ENCODE measurements around the gene UNK. TPM values are rescaled to one million over a fixed set of nuclear protein-coding genes. Genes with fewer than 3 reads are reported as not detected.
"Not testable (repeated sequence)": the region's sequence is repeated elsewhere in the genome, so short reads cannot be mapped to it uniquely, and the experiment has no call there.

The UNK gene
- total RNA-seq, 4 donors from 2014 or later, result 18.0 to 23.7 (median 20.0) TPM

- no peak for DNase-seq (ENCODE audit: extremely low spot score)
- Histone ChIP-seq H3K9me3 (no peaks in the 10 kb centered on the region), H3K36me3 (peaks cover 15 to 54% (median 46%) of the 10 kb centered on the region in 4 donors), H3K4me3 (no peak overlapping the region), H3K4me1 (peaks cover 26 to 40% (median 35%) of the 10 kb centered on the region in 4 donors), H3K27ac (replicated peaks in 1 of 4) (peak overlapping the region; percentile 45 to 100 (median 75)), H3K27me3 (no peaks in the 10 kb centered on the region)
- intact Hi-C loops (cut with DNase I), result loop anchor here (5.0 kb wide), 1 partner anchor 102 kb away; the partner anchor contains the start of gene TRIM47
- TF ChIP-seq POLR2A (IDR thresholded peaks at IDR 0.05; ENCODE audit: low read depth), result no peak
- TF ChIP-seq EP300 (IDR thresholded peaks at IDR 0.05), result no peak
- TF ChIP-seq POLR2AphosphoS5 (IDR thresholded peaks at IDR 0.05), result no peak
- TF ChIP-seq CTCF (IDR thresholded peaks at IDR 0.05), result no peak
- WGBS, result 54% methylated on average over 5 of the region's 6 CpGs
Measured at GRCh38 chr17:75774991-75775668, 9.5 kb upstream of the UNK start.

DNA sequence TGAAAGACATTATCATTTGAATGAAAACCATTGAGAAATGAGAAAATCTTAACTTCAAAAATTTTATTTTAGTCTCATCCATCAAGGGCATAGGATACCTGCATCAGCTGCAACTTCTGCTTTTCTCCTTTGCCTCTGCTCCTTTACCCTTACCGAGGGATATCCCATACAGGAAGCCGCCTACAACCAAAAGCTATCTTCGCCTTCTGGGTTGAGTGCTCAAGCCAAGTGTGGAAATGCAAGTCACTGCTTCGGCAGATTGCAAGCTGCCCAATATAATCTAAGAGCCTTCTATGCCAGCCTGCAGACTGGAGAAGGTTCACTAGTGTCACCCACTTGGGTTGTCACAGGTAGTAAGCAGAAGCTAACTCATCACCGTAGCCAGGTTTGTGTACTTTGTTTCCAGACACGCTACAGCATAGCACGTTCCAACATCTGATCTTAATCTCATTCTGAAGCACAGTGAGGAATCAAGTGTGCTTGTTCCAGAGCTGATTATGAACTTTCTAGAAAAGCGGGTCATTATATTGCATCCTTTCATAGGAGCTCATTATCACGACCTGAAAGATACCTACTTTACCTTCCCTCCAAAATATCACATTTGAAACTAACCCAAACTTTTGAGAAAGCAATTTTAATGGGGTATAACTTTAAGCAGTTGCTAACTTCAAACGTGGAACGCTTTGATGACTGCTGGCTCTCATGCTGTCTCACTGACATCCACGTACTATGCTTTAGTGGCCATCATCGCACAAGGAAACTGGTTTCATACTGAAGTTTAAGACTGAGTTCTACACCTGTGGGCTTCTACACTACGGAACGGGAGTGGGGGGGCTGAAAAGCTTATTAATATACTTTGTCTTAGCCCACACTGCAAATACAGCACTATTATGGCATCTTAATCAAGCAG is 8.0 kb upstream of the UNK start:
- no peaks in the 10 kb centered on the region for H3K27me3 ChIP-seq
- intact Hi-C loops (cut with DNase I), result loop anchor here (5.0 kb wide), 1 partner anchor 101 kb away; the partner anchor contains the start of gene TRIM47
- peak overlapping the region; percentile 80 to 97 (median 94) for H3K4me3 ChIP-seq
- H3K27ac ChIP-seq (replicated peaks in 1 of 4), result peak overlapping the region; percentile 38 to 100 (median 100)
- DNase-seq (ENCODE audit: extremely low spot score), result no peak
- H3K9me3 ChIP-seq, result no peaks in the 10 kb centered on the region
- peaks cover 26 to 45% (median 35%) of the 10 kb centered on the region in 4 donors for H3K4me1 ChIP-seq
- peak in 1 of 2 donors; percentile 16 for TF ChIP-seq POLR2AphosphoS5 (IDR thresholded peaks at IDR 0.05)
- no peak for TF ChIP-seq EP300 (IDR thresholded peaks at IDR 0.05)
- TF ChIP-seq CTCF (IDR thresholded peaks at IDR 0.05), result no peak
- H3K36me3 ChIP-seq, result peaks cover 15 to 54% (median 46%) of the 10 kb centered on the region in 4 donors
- WGBS, result 20% methylated on average over 15 of the region's 15 CpGs

GRCh38 chr17:75777296-75777922 is 7.2 kb upstream of the UNK start:
- no peak for DNase-seq (ENCODE audit: extremely low spot score)
- Histone ChIP-seq H3K9me3 (no peaks in the 10 kb centered on the region), H3K27ac (replicated peaks in 1 of 4) (peak overlapping the region; percentile 38 to 100 (median 100)), H3K36me3 (peaks cover 15 to 54% (median 46%) of the 10 kb centered on the region in 4 donors), H3K27me3 (no peaks in the 10 kb centered on the region), H3K4me1 (peaks cover 26 to 45% (median 34%) of the 10 kb centered on the region in 4 donors), H3K4me3 (peak overlapping the region; percentile 80 to 97 (median 94))
- intact Hi-C loops (cut with DNase I), result loop anchor here (5.0 kb wide), 1 partner anchor 100 kb away; the partner anchor contains the start of gene TRIM47
- WGBS, result 4% methylated on average over 2 of the region's 2 CpGs
- TF ChIP-seq EP300 (IDR thresholded peaks at IDR 0.05) (no peak), POLR2AphosphoS5 (IDR thresholded peaks at IDR 0.05) (peak in 1 of 2 donors; percentile 4), CTCF (IDR thresholded peaks at IDR 0.05) (no peak), POLR2A (IDR thresholded peaks at IDR 0.05; ENCODE audit: low read depth) (no peak)

DNA sequence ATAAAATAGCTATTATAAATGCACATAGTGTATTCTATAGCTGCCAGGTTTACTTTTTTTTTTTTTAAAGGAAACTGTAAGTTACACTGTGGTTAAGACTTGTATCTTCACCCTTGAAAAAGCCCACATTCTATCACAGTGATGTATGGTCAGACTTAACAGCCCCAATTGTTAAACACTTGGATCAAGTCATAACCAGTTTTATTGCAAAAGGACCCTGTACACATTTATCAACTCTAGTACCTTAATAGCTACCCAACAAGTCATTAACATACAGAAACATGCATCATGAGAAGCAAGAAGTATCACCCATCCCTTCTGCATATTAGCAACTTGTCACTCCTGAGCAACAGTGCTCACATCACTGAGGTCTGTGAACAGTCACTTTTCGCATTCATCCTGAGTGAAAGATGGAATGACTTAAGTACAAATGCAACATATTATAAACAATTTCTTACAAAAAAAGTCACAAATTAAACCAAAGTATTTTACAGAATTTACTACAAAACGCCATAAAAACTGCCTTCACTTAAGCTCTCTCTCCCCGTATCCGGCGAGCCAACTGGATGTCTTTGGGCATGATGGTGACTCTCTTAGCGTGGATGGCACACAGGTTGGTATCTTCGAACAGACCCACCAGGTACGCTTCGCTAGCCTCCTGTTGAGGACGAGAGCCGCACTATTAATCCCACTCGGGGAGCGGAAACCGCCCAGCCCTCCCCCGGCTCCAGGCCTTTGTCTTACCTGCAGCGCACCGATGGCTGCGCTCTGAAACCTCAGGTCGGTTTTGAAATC is 6.3 kb upstream of the UNK start:
- 2% methylated on average over 12 of the region's 19 CpGs for WGBS
- H3K4me3 ChIP-seq, result peak overlapping the region; percentile 80 to 97 (median 94)
- DNase-seq (ENCODE audit: extremely low spot score); H3K9me3 ChIP-seq; H3K27me3 ChIP-seq: not testable (repeated sequence)
- intact Hi-C loops (cut with DNase I), result loop anchor here (5.0 kb wide), 1 partner anchor 99 kb away; the partner anchor contains the start of gene TRIM47
- H3K36me3 ChIP-seq, result peaks cover 15 to 54% (median 46%) of the 10 kb centered on the region in 4 donors
- H3K4me1 ChIP-seq, result peaks cover 26 to 47% (median 41%) of the 10 kb centered on the region in 4 donors
- peak overlapping the region; percentile 98 to 100 (median 100) for H3K27ac ChIP-seq (replicated peaks in 1 of 4)

Measured in esophagus muscularis mucosa (tissue), 4 donors.